Measurements from ENCODE around the gene ZNF536. TPM values are rescaled to one million over a fixed set of nuclear protein-coding genes. Genes with fewer than 3 reads are reported as not detected.

The ZNF536 gene
- total RNA-seq, 1 donor from 2014 or later: not detected

- FAIRE-seq (no peak), DNase-seq (ENCODE audit: low read depth) (no peak)
- Histone ChIP-seq H3K4me3 (ENCODE audit: low read depth, low read length) (no peak overlapping the region), H3K27me3 (ENCODE audit: control insufficient read depth, insufficient read depth, low read length) (no peaks in the 10 kb centered on the region), H3K36me3 (ENCODE audit: control insufficient read depth, insufficient read depth, low read length) (no peaks in the 10 kb centered on the region)
- TF ChIP-seq CTCF (IDR thresholded peaks at IDR 0.05; ENCODE audit: insufficient read depth, low read length, severe bottlenecking): no peak
These were observed 97.6 kb downstream of the ZNF536 start for GRCh38 chr19:30469774-30470173.

- H3K4me3 ChIP-seq (ENCODE audit: low read depth, low read length): no peak overlapping the region
- no peaks in the 10 kb centered on the region for H3K36me3 ChIP-seq (ENCODE audit: control insufficient read depth, insufficient read depth, low read length)
- FAIRE-seq (no peak), DNase-seq (ENCODE audit: low read depth) (no peak)
- TF ChIP-seq CTCF (IDR thresholded peaks at IDR 0.05; ENCODE audit: insufficient read depth, low read length, severe bottlenecking): no peak
- H3K27me3 ChIP-seq (ENCODE audit: control insufficient read depth, insufficient read depth, low read length): no peaks in the 10 kb centered on the region
These were observed 99.3 kb downstream of the ZNF536 start for GRCh38 chr19:30471441-30471840.

GRCh38 chr19:30473334-30473867 is 101.2 kb downstream of the ZNF536 start:
- FAIRE-seq: no peak
- TF ChIP-seq CTCF (IDR thresholded peaks at IDR 0.05; ENCODE audit: insufficient read depth, low read length, severe bottlenecking): no peak
- Histone ChIP-seq H3K27me3 (ENCODE audit: control insufficient read depth, insufficient read depth, low read length) (no peaks in the 10 kb centered on the region), H3K4me3 (ENCODE audit: low read depth, low read length) (no peak overlapping the region), H3K36me3 (ENCODE audit: control insufficient read depth, insufficient read depth, low read length) (no peaks in the 10 kb centered on the region)
- peak; percentile 36 for DNase-seq (ENCODE audit: low read depth)

- FAIRE-seq (no peak), DNase-seq (ENCODE audit: low read depth) (no peak)
- no peak for TF ChIP-seq CTCF (IDR thresholded peaks at IDR 0.05; ENCODE audit: insufficient read depth, low read length, severe bottlenecking)
- Histone ChIP-seq H3K27me3 (ENCODE audit: control insufficient read depth, insufficient read depth, low read length) (no peaks in the 10 kb centered on the region), H3K36me3 (ENCODE audit: control insufficient read depth, insufficient read depth, low read length) (no peaks in the 10 kb centered on the region), H3K4me3 (ENCODE audit: low read depth, low read length) (no peak overlapping the region)
These were observed 104.8 kb downstream of the ZNF536 start for GRCh38 chr19:30476997-30477396.

- no peak for TF ChIP-seq CTCF (IDR thresholded peaks at IDR 0.05; ENCODE audit: insufficient read depth, low read length, severe bottlenecking)
- DNase-seq (ENCODE audit: low read depth): no peak
- Histone ChIP-seq H3K27me3 (ENCODE audit: control insufficient read depth, insufficient read depth, low read length) (no peaks in the 10 kb centered on the region), H3K4me3 (ENCODE audit: low read depth, low read length) (no peak overlapping the region), H3K36me3 (ENCODE audit: control insufficient read depth, insufficient read depth, low read length) (no peaks in the 10 kb centered on the region)
- no peak for FAIRE-seq
These were observed 107.0 kb downstream of the ZNF536 start for GRCh38 chr19:30479231-30479630.

- no peaks in the 10 kb centered on the region for H3K27me3 ChIP-seq (ENCODE audit: control insufficient read depth, insufficient read depth, low read length)
- FAIRE-seq: no peak
These were observed 107.9 kb downstream of the ZNF536 start for GRCh38 chr19:30480097-30480496.

More at GRCh38 chr19:30480097-30480496, 107.9 kb downstream of the ZNF536 start:
- no peak for TF ChIP-seq CTCF (IDR thresholded peaks at IDR 0.05; ENCODE audit: insufficient read depth, low read length, severe bottlenecking)
- Histone ChIP-seq H3K4me3 (ENCODE audit: low read depth, low read length) (no peak overlapping the region), H3K36me3 (ENCODE audit: control insufficient read depth, insufficient read depth, low read length) (no peaks in the 10 kb centered on the region)
- DNase-seq (ENCODE audit: low read depth): no peak

Measured in bronchial epithelial cell (primary cell).